BJ (cell line): ENCODE results near the gene MCL1. TPM values are rescaled to one million over a fixed set of nuclear protein-coding genes. Genes with fewer than 3 reads are reported as not detected.
"Not testable (repeated sequence)": the region's sequence is repeated elsewhere in the genome, so short reads cannot be mapped to it uniquely, and the experiment has no call there.

Experiments used
- CTCF ChIA-PET: fragments of 350-600 bp; formaldehyde crosslinking; extraction: SDS; loops from one replicate; lab custom pipeline; 2021; ENCODE audit warnings: antibody characterized with exemption, inconsistent platforms; lab: Yijun Ruan, JAX
- POLR2A ChIA-PET: fragments of 300-600 bp; sonication (Branson Sonifier 250); formaldehyde crosslinking; extraction: SDS; loops from one replicate; lab custom pipeline; 2021; ENCODE audit warnings: antibody characterized with exemption; lab: Charles Lee
- DNase-seq: peaks from one replicate; pipeline ENCODE4 v3.0.0-alpha.2; 2011; ENCODE audit warnings: low read depth
- H3K27me3 ChIP-seq: 2 replicates; pipeline ENCODE4 v1.6.0; 2011; ENCODE audit warnings: low read length; ENCODE audit not compliant: control insufficient read depth, insufficient read depth
- H3K36me3 ChIP-seq: 2 replicates; pipeline ENCODE4 v1.5.1; 2011; ENCODE audit warnings: low read length; ENCODE audit not compliant: control insufficient read depth, insufficient read depth
- H3K4me3 ChIP-seq: 2 replicates; pipeline ENCODE4 v1.5.1; 2011; ENCODE audit warnings: low read depth, mild to moderate bottlenecking, control low read depth, low read length
- CTCF ChIP-seq: IDR thresholded peaks from 2 replicates; pipeline ENCODE4 v1.5.1; 2011; ENCODE audit warnings: low read depth, mild to moderate bottlenecking, control low read depth, inconsistent platforms, low read length, moderate library complexity; ENCODE audit not compliant: insufficient read depth
- polyA plus RNA-seq: library from polyadenylated mRNA; depleted of rRNA; stranded (reverse); fragments of >200 nt; gene quantifications from 2 replicates; pipeline ENCODE4 v1.2.3, GENCODE V29; 2011

MCL1 gene
- polyA plus RNA-seq, 1 experiment: 45.4 TPM

GRCh38 chr1:150609732-150610131 lies 30.3 kb upstream of the MCL1 start:
- DNase-seq: no peak
- H3K36me3 ChIP-seq: no peaks in the 10 kb centered on the region
- ChIA-PET CTCF (interaction anchor here (0.8 to 4.2 kb wide), 5 partner anchors 10 to 126 kb away, joined by 3 to 12 read pairs (median 4); partner anchors contain the start of gene MCL1), POLR2A (interaction anchor here (0.6 kb wide), 1 partner anchor 366 kb away, joined by 4 read pairs; no protein-coding TSS in a partner anchor)
- TF ChIP-seq CTCF: no peak
- no peak overlapping the region for H3K4me3 ChIP-seq
- H3K27me3 ChIP-seq: no peaks in the 10 kb centered on the region

DNA sequence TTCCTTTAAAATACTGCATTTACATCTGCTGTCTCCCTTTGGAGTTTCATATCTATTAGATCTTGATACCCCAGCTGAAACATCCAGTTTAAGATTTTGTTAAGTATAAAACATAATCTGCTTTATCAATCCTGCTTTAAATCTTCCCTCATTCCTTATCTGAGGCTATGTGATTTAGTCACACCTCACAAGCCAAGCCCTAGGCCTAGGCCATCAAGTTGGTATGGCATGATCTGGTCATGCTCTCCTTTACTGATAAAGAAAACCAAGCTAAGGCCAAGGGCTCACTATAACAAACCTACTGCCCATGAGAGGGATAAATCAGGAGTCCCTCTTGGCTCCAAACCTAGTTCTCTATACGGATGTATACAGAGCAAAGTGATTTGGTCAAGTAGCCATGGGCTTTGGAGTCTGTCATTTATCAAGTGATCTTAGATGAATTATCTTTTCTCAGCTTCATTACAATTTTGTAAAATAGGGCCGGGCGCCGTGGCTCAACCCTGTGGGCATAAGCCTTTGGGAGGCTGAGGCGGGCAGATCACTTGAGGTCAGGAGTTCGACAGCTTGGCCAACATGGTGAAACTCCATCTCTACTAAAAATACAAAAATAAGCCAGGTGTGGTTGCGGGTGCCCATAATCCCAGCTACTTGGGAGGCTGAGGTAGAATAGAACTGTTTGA lies 27.2 kb upstream of the MCL1 start:
- H3K36me3 ChIP-seq: no peaks in the 10 kb centered on the region
- H3K27me3 ChIP-seq: no peaks in the 10 kb centered on the region
- DNase-seq: no peak
- H3K4me3 ChIP-seq: no peak overlapping the region
- ChIA-PET POLR2A (no interaction called here), CTCF (interaction anchor here (1.0 to 4.2 kb wide), 2 partner anchors 13 to 16 kb away, joined by 3 to 12 read pairs; no protein-coding TSS in a partner anchor)
- no peak for TF ChIP-seq CTCF

DNA sequence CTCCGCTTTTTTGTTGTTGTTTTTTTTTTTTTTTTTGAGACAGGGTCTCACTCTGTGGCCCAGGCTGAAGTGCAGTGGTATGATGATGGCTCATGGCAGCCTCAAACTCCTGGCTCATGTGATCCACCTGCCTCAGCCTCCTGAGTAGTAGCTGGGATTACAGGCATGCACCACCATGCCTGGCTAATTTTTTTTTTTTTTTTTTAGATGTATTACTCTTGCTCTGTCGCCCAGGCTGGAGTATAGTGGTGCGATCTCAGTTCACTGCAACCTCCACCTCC lies 26.0 kb upstream of the MCL1 start:
- H3K27me3 ChIP-seq, H3K36me3 ChIP-seq, H3K4me3 ChIP-seq, POLR2A ChIA-PET, DNase-seq: not testable (repeated sequence)
- CTCF ChIA-PET: interaction anchor here (0.6 kb wide), 2 partner anchors 281 to 589 kb away, joined by 3 read pairs; partner anchors contain the start of gene CTXND2

- POLR2A ChIA-PET: interaction anchor here (0.5 to 1.0 kb wide), 2 partner anchors 25 to 26 kb away, joined by 3 read pairs; partner anchors contain the start of genes ENSA and MCL1
Observed at GRCh38 chr1:150604226-150604588, 24.8 kb upstream of the MCL1 start.

GRCh38 chr1:150603711-150604110 lies 24.3 kb upstream of the MCL1 start:
- no peak for TF ChIP-seq CTCF
- no peak overlapping the region for H3K4me3 ChIP-seq
- CTCF ChIA-PET: interaction anchor here (1.0 kb wide), 1 partner anchor 43 kb away, joined by 4 read pairs; no protein-coding TSS in a partner anchor
- H3K36me3 ChIP-seq: no peaks in the 10 kb centered on the region
- no peaks in the 10 kb centered on the region for H3K27me3 ChIP-seq
- POLR2A ChIA-PET: interaction anchor here (0.6 kb wide), 1 partner anchor 25 kb away, joined by 5 read pairs; no protein-coding TSS in a partner anchor
- DNase-seq: no peak

More at GRCh38 chr1:150604226-150604588, 24.8 kb upstream of the MCL1 start:
- no peak overlapping the region for H3K4me3 ChIP-seq
- no peaks in the 10 kb centered on the region for H3K27me3 ChIP-seq
- CTCF ChIA-PET: interaction anchor here (1.0 kb wide), 1 partner anchor 44 kb away, joined by 4 read pairs; no protein-coding TSS in a partner anchor
- H3K36me3 ChIP-seq: no peaks in the 10 kb centered on the region
- TF ChIP-seq CTCF: no peak
- no peak for DNase-seq

DNA sequence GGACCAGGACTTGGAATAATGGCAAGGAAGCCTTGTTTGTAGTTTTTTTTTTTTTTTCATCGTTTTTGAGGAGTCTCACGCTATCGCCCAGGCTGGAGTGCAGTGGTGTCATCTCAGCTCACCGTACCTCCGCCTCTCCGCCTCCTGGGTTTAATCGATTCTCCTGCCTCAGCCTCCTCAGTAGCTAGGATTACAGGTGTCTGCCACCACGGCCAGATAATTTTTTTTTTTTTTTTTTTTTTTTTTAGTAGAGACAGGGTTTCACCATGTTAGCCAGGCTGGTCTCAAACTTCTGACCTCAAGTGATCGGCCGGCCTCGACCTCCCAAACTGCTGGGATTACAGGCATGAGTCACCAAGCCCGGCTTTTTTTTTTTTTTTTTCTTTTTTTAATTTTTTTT lies 23.0 kb upstream of the MCL1 start:
- H3K27me3 ChIP-seq, CTCF ChIA-PET, H3K36me3 ChIP-seq, DNase-seq, H3K4me3 ChIP-seq, POLR2A ChIA-PET: not testable (repeated sequence)
